HG03045 (cell line): Measurements from ENCODE around the gene G3BP1.
"Not testable (repeated sequence)": the region's sequence is repeated elsewhere in the genome, so short reads cannot be mapped to it uniquely, and the experiment has no call there.

ENCODE experiments used
- ATAC-seq: cut with Tn5 transposase; IDR thresholded peaks from one replicate; pipeline ENCODE4 v1.9.1; 2021; ENCODE audit warnings: mild to moderate bottlenecking, moderate library complexity; ENCODE audit not compliant: unreplicated experiment

The G3BP1 gene

GRCh38 chr5:151751593-151751992, 20.2 kb upstream of the G3BP1 start:
- no peak for ATAC-seq

- no peak for ATAC-seq
Observed at GRCh38 chr5:151755383-151755782, 16.4 kb upstream of the G3BP1 start.

GRCh38 chr5:151757233-151758140, 14.3 kb upstream of the G3BP1 start:
- ATAC-seq, result peak; percentile 22

- peak; percentile 22 for ATAC-seq
Observed at GRCh38 chr5:151758141-151758429, 13.7 kb upstream of the G3BP1 start.

GRCh38 chr5:151758430-151759241, 13.1 kb upstream of the G3BP1 start, which contains the start of gene ATOX1:
Gene ATOX1, minus strand, starts transcription at chr5:151758631. Its CDS starts 80 bp downstream, at chr5:151758551.
- ATAC-seq, result peak; percentile 97

- no peak for ATAC-seq
Observed at GRCh38 chr5:151764801-151765200, 7.0 kb upstream of the G3BP1 start.

- no peak for ATAC-seq
Observed at GRCh38 chr5:151766975-151767374, 4.8 kb upstream of the G3BP1 start.

GRCh38 chr5:151770383-151771258, 1.1 kb upstream of the G3BP1 start:
- peak; percentile 26 for ATAC-seq

GRCh38 chr5:151772029-151772845, 483 bp downstream of the G3BP1 start:
- no peak for ATAC-seq

- no peak for ATAC-seq
Observed at GRCh38 chr5:151772846-151773561, 1.2 kb downstream of the G3BP1 start.

GRCh38 chr5:151773951-151774350, 2.2 kb downstream of the G3BP1 start:
- no peak for ATAC-seq

- no peak for ATAC-seq
Observed at GRCh38 chr5:151775025-151775606, 3.4 kb downstream of the G3BP1 start.

GRCh38 chr5:151779531-151780125, 7.9 kb downstream of the G3BP1 start:
- ATAC-seq, result no peak

- no peak for ATAC-seq
Observed at GRCh38 chr5:151780348-151780747, 8.6 kb downstream of the G3BP1 start.

GRCh38 chr5:151781201-151781600, 9.4 kb downstream of the G3BP1 start:
- ATAC-seq, result no peak

- not testable (repeated sequence) for ATAC-seq
Observed at GRCh38 chr5:151783664-151784063, 11.9 kb downstream of the G3BP1 start.

- no peak for ATAC-seq
Observed at GRCh38 chr5:151784141-151784540, 12.4 kb downstream of the G3BP1 start.

GRCh38 chr5:151786468-151786867, 14.7 kb downstream of the G3BP1 start:
- ATAC-seq, result no peak

- no peak for ATAC-seq
Observed at GRCh38 chr5:151787817-151788216, 16.1 kb downstream of the G3BP1 start.
